Measurements from ENCODE around the gene SUN2.

DNA sequence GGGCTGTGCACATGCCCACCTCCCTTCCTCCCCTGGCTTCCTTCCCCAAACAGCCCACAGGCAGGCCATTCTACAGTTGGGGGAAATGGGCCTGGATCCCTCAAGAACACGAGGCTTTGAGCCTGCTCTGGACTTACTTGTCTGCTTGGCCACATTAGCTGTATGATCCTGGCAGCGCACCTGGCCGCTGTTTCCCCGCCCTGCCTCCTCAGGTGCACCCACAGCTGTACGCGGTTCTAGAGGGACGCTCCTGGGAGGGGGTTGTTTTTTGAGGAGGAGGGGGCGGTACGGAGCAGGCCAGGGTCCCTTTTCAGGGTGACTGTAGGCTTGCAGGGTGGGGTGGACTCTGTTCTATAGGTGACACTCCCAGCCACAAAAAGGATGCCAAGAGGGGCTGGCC is 11.5 kb upstream of the SUN2 start:
- TF ChIP-seq, protein P1, sequence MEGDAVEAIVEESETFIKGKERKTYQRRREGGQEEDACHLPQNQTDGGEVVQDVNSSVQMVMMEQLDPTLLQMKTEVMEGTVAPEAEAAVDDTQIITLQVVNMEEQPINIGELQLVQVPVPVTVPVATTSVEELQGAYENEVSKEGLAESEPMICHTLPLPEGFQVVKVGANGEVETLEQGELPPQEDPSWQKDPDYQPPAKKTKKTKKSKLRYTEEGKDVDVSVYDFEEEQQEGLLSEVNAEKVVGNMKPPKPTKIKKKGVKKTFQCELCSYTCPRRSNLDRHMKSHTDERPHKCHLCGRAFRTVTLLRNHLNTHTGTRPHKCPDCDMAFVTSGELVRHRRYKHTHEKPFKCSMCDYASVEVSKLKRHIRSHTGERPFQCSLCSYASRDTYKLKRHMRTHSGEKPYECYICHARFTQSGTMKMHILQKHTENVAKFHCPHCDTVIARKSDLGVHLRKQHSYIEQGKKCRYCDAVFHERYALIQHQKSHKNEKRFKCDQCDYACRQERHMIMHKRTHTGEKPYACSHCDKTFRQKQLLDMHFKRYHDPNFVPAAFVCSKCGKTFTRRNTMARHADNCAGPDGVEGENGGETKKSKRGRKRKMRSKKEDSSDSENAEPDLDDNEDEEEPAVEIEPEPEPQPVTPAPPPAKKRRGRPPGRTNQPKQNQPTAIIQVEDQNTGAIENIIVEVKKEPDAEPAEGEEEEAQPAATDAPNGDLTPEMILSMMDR (IDR thresholded peaks at IDR 0.05) = no peak
- TF ChIP-seq POLR2AphosphoS5 (IDR thresholded peaks at IDR 0.05; ENCODE audit: insufficient read depth in 1 of 2, low read depth in 1 of 2) = no peak
